ENCODE data around the gene ABCC4.

Gene ABCC4

DNA sequence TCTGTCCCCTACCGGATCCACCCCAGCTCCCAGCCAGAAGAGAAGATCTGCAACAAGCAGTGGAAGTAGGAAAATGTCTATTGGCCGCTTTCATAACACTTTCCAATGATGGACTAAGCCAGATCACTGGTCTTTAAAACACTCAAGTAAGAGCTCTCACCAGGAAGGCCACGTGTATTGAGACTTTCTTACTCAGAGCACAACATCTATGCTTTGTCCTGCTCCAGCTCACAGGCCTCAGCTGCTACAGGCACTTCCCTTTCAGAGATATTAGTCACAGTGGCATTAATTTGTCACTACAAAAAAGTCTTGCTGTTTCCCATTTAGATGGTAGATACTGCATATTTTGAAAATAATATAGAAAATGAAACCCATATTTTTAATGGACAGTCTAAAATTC is 164.2 kb downstream of the ABCC4 start:
- Histone ChIP-seq H3K9ac (ENCODE audit: insufficient read length) (no peak overlapping the region), H3K9me3 (ENCODE audit: low read depth, low read length) (no peaks in the 10 kb centered on the region), H3K27ac (peak overlapping the region; percentile 53), H3K36me3 (ENCODE audit: insufficient read depth, low read length) (no peaks in the 10 kb centered on the region), H3K4me3 (peak overlapping the region; percentile 17)
- TF ChIP-seq FOXP2 (optimal IDR thresholded peaks at IDR 0.05; ENCODE audit: control extremely low read depth, extremely low read length, insufficient read depth), result no peak
- no peak for TF ChIP-seq EZH2 (IDR thresholded peaks at IDR 0.05)
- no peak for TF ChIP-seq POLR2AphosphoS5 (IDR thresholded peaks at IDR 0.05; ENCODE audit: borderline replicate concordance, low read depth, low read length)
- DNase-seq (ENCODE audit: low read depth, low spot score), result no peak

GRCh38 chr13:95136638-95137037 is 164.6 kb downstream of the ABCC4 start:
- H3K9me3 ChIP-seq (ENCODE audit: low read depth, low read length), result no peaks in the 10 kb centered on the region
- no peak overlapping the region for H3K27ac ChIP-seq
- no peak overlapping the region for H3K9ac ChIP-seq (ENCODE audit: insufficient read length)
- TF ChIP-seq FOXP2 (optimal IDR thresholded peaks at IDR 0.05; ENCODE audit: control extremely low read depth, extremely low read length, insufficient read depth) (no peak), EZH2 (IDR thresholded peaks at IDR 0.05) (no peak), POLR2AphosphoS5 (IDR thresholded peaks at IDR 0.05; ENCODE audit: borderline replicate concordance, low read depth, low read length) (no peak)
- no peak for DNase-seq (ENCODE audit: low read depth, low spot score)
- no peak overlapping the region for H3K4me3 ChIP-seq
- H3K36me3 ChIP-seq (ENCODE audit: insufficient read depth, low read length), result no peaks in the 10 kb centered on the region

DNA sequence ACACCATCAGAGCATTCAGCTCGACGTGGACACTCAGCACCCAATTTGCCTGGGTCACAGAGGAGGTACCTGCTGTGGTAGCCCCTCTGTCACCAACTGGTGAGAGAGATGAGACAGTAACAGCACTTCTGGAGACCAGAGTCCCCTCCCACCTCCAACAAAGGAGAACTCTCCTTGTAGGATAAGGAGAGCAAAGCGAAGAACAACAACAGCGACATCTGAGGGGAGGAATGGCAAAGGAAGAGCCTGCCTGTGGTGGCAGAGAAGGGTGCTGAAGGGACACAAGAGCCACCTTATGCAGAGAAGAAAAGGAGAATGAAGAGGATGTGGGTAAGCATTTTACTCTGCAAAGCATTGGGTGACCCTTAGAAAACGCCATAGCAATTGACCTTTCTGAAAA is 167.8 kb downstream of the ABCC4 start:
- no peak overlapping the region for H3K4me3 ChIP-seq
- H3K9me3 ChIP-seq (ENCODE audit: low read depth, low read length), result no peaks in the 10 kb centered on the region
- no peak overlapping the region for H3K9ac ChIP-seq (ENCODE audit: insufficient read length)
- H3K27ac ChIP-seq, result no peak overlapping the region
- H3K36me3 ChIP-seq (ENCODE audit: insufficient read depth, low read length), result no peaks in the 10 kb centered on the region
- DNase-seq (ENCODE audit: low read depth, low spot score), result no peak
- TF ChIP-seq FOXP2 (optimal IDR thresholded peaks at IDR 0.05; ENCODE audit: control extremely low read depth, extremely low read length, insufficient read depth) (no peak), EZH2 (IDR thresholded peaks at IDR 0.05) (no peak), POLR2AphosphoS5 (IDR thresholded peaks at IDR 0.05; ENCODE audit: borderline replicate concordance, low read depth, low read length) (no peak)

DNA sequence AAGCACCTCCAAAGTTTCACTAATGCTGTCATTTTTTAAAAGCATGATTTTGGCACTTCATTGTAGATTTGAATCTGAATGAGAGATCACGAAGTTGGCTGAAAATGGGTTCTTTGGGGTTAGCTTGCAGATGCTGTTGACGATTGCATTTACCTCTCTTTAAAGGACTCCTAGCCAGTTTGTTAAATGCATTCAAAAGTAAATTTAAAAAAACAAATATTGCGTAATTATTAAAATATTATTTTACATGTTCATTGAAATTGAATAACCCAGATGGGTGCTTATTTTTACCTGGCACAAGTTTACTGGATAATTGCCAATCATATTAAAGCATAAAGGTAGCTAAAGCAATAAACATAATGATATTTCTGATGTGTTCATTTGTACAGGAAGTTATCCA is 172.2 kb downstream of the ABCC4 start:
- Histone ChIP-seq H3K4me3 (no peak overlapping the region), H3K9me3 (ENCODE audit: low read depth, low read length) (no peaks in the 10 kb centered on the region), H3K27ac (no peak overlapping the region), H3K36me3 (ENCODE audit: insufficient read depth, low read length) (no peaks in the 10 kb centered on the region), H3K9ac (ENCODE audit: insufficient read length) (no peak overlapping the region)
- TF ChIP-seq EZH2 (IDR thresholded peaks at IDR 0.05), result no peak
- TF ChIP-seq POLR2AphosphoS5 (IDR thresholded peaks at IDR 0.05; ENCODE audit: borderline replicate concordance, low read depth, low read length), result no peak
- no peak for TF ChIP-seq FOXP2 (optimal IDR thresholded peaks at IDR 0.05; ENCODE audit: control extremely low read depth, extremely low read length, insufficient read depth)
- no peak for DNase-seq (ENCODE audit: low read depth, low spot score)

- DNase-seq (ENCODE audit: low read depth, low spot score), result no peak
- no peak overlapping the region for H3K4me3 ChIP-seq
- no peaks in the 10 kb centered on the region for H3K36me3 ChIP-seq (ENCODE audit: insufficient read depth, low read length)
- H3K9me3 ChIP-seq (ENCODE audit: low read depth, low read length), result no peaks in the 10 kb centered on the region
- TF ChIP-seq FOXP2 (optimal IDR thresholded peaks at IDR 0.05; ENCODE audit: control extremely low read depth, extremely low read length, insufficient read depth) (no peak), POLR2AphosphoS5 (IDR thresholded peaks at IDR 0.05; ENCODE audit: borderline replicate concordance, low read depth, low read length) (no peak), EZH2 (IDR thresholded peaks at IDR 0.05) (no peak)
- no peak overlapping the region for H3K27ac ChIP-seq
- H3K9ac ChIP-seq (ENCODE audit: insufficient read length), result no peak overlapping the region
Measured at GRCh38 chr13:95128045-95128643, 173.1 kb downstream of the ABCC4 start.

- Histone ChIP-seq H3K9ac (ENCODE audit: insufficient read length) (no peak overlapping the region), H3K36me3 (ENCODE audit: insufficient read depth, low read length) (no peaks in the 10 kb centered on the region), H3K9me3 (ENCODE audit: low read depth, low read length) (no peaks in the 10 kb centered on the region), H3K27ac (no peak overlapping the region), H3K4me3 (no peak overlapping the region)
- no peak for DNase-seq (ENCODE audit: low read depth, low spot score)
- TF ChIP-seq POLR2AphosphoS5 (IDR thresholded peaks at IDR 0.05; ENCODE audit: borderline replicate concordance, low read depth, low read length), result no peak
- TF ChIP-seq FOXP2 (optimal IDR thresholded peaks at IDR 0.05; ENCODE audit: control extremely low read depth, extremely low read length, insufficient read depth), result no peak
- no peak for TF ChIP-seq EZH2 (IDR thresholded peaks at IDR 0.05)
Measured at GRCh38 chr13:95124959-95125358, 176.3 kb downstream of the ABCC4 start.

- no peaks in the 10 kb centered on the region for H3K9me3 ChIP-seq (ENCODE audit: low read depth, low read length)
- DNase-seq (ENCODE audit: low read depth, low spot score), result no peak
- no peak overlapping the region for H3K9ac ChIP-seq (ENCODE audit: insufficient read length)
- TF ChIP-seq FOXP2 (optimal IDR thresholded peaks at IDR 0.05; ENCODE audit: control extremely low read depth, extremely low read length, insufficient read depth) (no peak), POLR2AphosphoS5 (IDR thresholded peaks at IDR 0.05; ENCODE audit: borderline replicate concordance, low read depth, low read length) (no peak), EZH2 (IDR thresholded peaks at IDR 0.05) (no peak)
- H3K36me3 ChIP-seq (ENCODE audit: insufficient read depth, low read length), result no peaks in the 10 kb centered on the region
- H3K4me3 ChIP-seq, result no peak overlapping the region
- no peak overlapping the region for H3K27ac ChIP-seq
Measured at GRCh38 chr13:95123726-95124125, 177.5 kb downstream of the ABCC4 start.

DNA sequence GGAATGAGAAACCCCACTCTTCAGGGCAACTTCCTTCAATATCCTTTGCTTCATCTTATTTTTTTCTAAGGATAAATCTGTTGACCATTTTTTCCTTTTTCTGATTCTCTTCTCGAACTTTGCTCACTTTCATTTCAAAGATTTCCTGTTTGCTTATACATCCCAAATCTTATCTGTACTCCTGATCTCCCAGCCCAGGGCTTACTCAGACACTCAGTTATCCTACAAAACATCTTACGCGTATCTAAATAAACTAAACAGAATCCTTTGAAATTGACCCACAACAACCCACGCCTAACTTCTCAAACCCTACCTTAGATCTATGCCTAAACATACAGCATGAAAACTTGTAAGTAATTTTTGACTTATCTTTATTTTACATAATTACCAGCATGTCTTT is 179.2 kb downstream of the ABCC4 start:
- Histone ChIP-seq H3K36me3 (ENCODE audit: insufficient read depth, low read length) (no peaks in the 10 kb centered on the region), H3K4me3 (no peak overlapping the region), H3K27ac (no peak overlapping the region), H3K9ac (ENCODE audit: insufficient read length) (no peak overlapping the region), H3K9me3 (ENCODE audit: low read depth, low read length) (no peaks in the 10 kb centered on the region)
- TF ChIP-seq FOXP2 (optimal IDR thresholded peaks at IDR 0.05; ENCODE audit: control extremely low read depth, extremely low read length, insufficient read depth), result no peak
- no peak for TF ChIP-seq EZH2 (IDR thresholded peaks at IDR 0.05)
- no peak for TF ChIP-seq POLR2AphosphoS5 (IDR thresholded peaks at IDR 0.05; ENCODE audit: borderline replicate concordance, low read depth, low read length)
- DNase-seq (ENCODE audit: low read depth, low spot score), result no peak

DNA sequence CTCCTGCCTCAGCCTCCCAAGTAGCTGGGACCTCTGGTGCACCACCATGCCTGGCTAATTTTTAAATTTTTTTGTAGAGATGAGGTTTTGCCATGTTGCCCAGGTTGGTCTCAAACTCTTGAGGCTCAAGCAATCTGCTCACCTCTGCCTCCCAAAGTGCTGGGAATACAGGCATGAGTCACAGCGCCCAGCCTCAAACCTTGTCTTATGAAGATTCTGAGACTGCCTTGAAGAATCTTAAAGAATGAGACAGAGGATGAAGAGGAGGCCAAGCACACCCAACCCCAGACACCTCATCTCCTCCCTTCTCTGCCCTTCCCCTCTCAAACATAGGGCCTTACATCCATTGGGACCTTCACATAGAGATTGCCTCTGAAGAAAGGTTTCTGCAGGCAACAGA is 179.7 kb downstream of the ABCC4 start:
- Histone ChIP-seq H3K27ac (no peak overlapping the region), H3K9me3 (ENCODE audit: low read depth, low read length) (no peaks in the 10 kb centered on the region), H3K4me3 (no peak overlapping the region), H3K9ac (ENCODE audit: insufficient read length) (no peak overlapping the region), H3K36me3 (ENCODE audit: insufficient read depth, low read length) (no peaks in the 10 kb centered on the region)
- DNase-seq (ENCODE audit: low read depth, low spot score), result no peak
- TF ChIP-seq FOXP2 (optimal IDR thresholded peaks at IDR 0.05; ENCODE audit: control extremely low read depth, extremely low read length, insufficient read depth) (no peak), EZH2 (IDR thresholded peaks at IDR 0.05) (no peak), POLR2AphosphoS5 (IDR thresholded peaks at IDR 0.05; ENCODE audit: borderline replicate concordance, low read depth, low read length) (no peak)

All from SK-N-MC (cell line).